GM19328 (cell line): ENCODE results near the gene SNX8.

ENCODE experiments used
- ATAC-seq: cut with Tn5 transposase; IDR thresholded peaks from one replicate; pipeline ENCODE4 v1.9.1; 2021; ENCODE audit warnings: mild to moderate bottlenecking, moderate library complexity; ENCODE audit not compliant: unreplicated experiment

The SNX8 gene

GRCh38 chr7:2266911-2267310, 47.3 kb downstream of the SNX8 start:
- ATAC-seq = no peak

GRCh38 chr7:2264158-2264557, 50.1 kb downstream of the SNX8 start:
- ATAC-seq = no peak

GRCh38 chr7:2263176-2263575, 51.1 kb downstream of the SNX8 start:
- no peak for ATAC-seq

GRCh38 chr7:2261611-2262010, 52.6 kb downstream of the SNX8 start:
- ATAC-seq = no peak

GRCh38 chr7:2260820-2261219, 53.4 kb downstream of the SNX8 start:
- no peak for ATAC-seq

- no peak for ATAC-seq
Observed at GRCh38 chr7:2259480-2259879, 54.8 kb downstream of the SNX8 start.

GRCh38 chr7:2258661-2259365, 55.4 kb downstream of the SNX8 start:
- no peak for ATAC-seq

GRCh38 chr7:2257651-2258050, 56.6 kb downstream of the SNX8 start:
- ATAC-seq = no peak

- no peak for ATAC-seq
Observed at GRCh38 chr7:2257046-2257551, 57.1 kb downstream of the SNX8 start.

GRCh38 chr7:2256306-2257045, 57.8 kb downstream of the SNX8 start:
- no peak for ATAC-seq

- ATAC-seq = no peak
Observed at GRCh38 chr7:2255145-2256139, 58.8 kb downstream of the SNX8 start.

- no peak for ATAC-seq
Observed at GRCh38 chr7:2254429-2255144, 59.7 kb downstream of the SNX8 start.

- ATAC-seq = no peak
Observed at GRCh38 chr7:2253525-2254244, 60.6 kb downstream of the SNX8 start.

- no peak for ATAC-seq
Observed at GRCh38 chr7:2253021-2253420, 61.2 kb downstream of the SNX8 start.

GRCh38 chr7:2251841-2252771, 62.1 kb downstream of the SNX8 start:
- ATAC-seq = no peak

- no peak for ATAC-seq
Observed at GRCh38 chr7:2251381-2251780, 62.9 kb downstream of the SNX8 start.

- no peak for ATAC-seq
Observed at GRCh38 chr7:2249744-2250323, 64.4 kb downstream of the SNX8 start.

- no peak for ATAC-seq
Observed at GRCh38 chr7:2248984-2249694, 65.1 kb downstream of the SNX8 start.
